Endothelial cell of umbilical vein (primary cell): ENCODE measurements around the gene RBKS.

ENCODE experiments used
- CTCF ChIP-seq, 2 donors: IDR thresholded peaks; 1 replicate in 1 of 2; 2 replicates in 1 of 2; pipeline ENCODE4 v1.5.1; 2011; ENCODE audit warnings: low read length in 2 of 2, mild to moderate bottlenecking in 2 of 2, moderate library complexity in 2 of 2, control low read depth in 1 of 2, inconsistent platforms in 1 of 2, low read depth in 1 of 2; ENCODE audit not compliant: insufficient read depth in 1 of 2; ENCODE audit errors: extremely low read depth in 1 of 2
- EZH2 ChIP-seq: IDR thresholded peaks from 2 replicates; pipeline ENCODE4 v1.6.1; 2012; ENCODE audit warnings: borderline replicate concordance, low read depth, mild to moderate bottlenecking, moderate library complexity, low read length, inconsistent platforms; ENCODE audit not compliant: severe bottlenecking
- MYC ChIP-seq: IDR thresholded peaks from one replicate; pipeline ENCODE4 v1.6.1; 2011; ENCODE audit warnings: mild to moderate bottlenecking, low read depth, low read length
- POLR2AphosphoS5 ChIP-seq: IDR thresholded peaks from 2 replicates; pipeline ENCODE4 v1.6.1; 2012; ENCODE audit warnings: low read depth, mild to moderate bottlenecking, control low read depth, low read length, moderate library complexity; ENCODE audit not compliant: insufficient read depth

- no peak for TF ChIP-seq CTCF (IDR thresholded peaks at IDR 0.05; ENCODE audit: extremely low read depth in 1 of 2, insufficient read depth in 1 of 2, low read depth in 1 of 2, low read length in 2 of 2)
- TF ChIP-seq EZH2, result no peak
- TF ChIP-seq POLR2AphosphoS5, result no peak
- no peak for TF ChIP-seq MYC
Measured at GRCh38 chr2:27798486-27798885, 91.7 kb downstream of the RBKS start.
